Stimulated activated naive B cell treated with anti-CD40 and anti-IgM and Interleukin-4, amounts not matched to agents 10 μg/mL and 1 μg/mL and 100 μg/mL, for 72 hours (primary cell): ENCODE measurements around the gene CCDC85A.

Source experiments
- ATAC-seq, 2 donors: fragments of 150-1000 bp; cut with Tn5 transposase; replicated peaks; 2 replicates each; pipeline ENCODE4 v1.10.0; 2021; ENCODE audit warnings: moderate library complexity in 1 of 2
- DNase-seq: peaks from one replicate; pipeline ENCODE4 v3.0.0; 2021
- H3K27ac Mint-ChIP-seq: one replicate; pipeline ENCODE4 v1.8.0; 2022; ENCODE audit warnings: mild to moderate bottlenecking, mixed read lengths
- H3K27me3 Mint-ChIP-seq, 2 donors: one replicate each; pipeline ENCODE4 v1.8.0; 2022; ENCODE audit warnings: mixed read lengths in 2 of 2
- H3K36me3 Mint-ChIP-seq, 2 donors: one replicate each; pipeline ENCODE4 v1.8.0; 2022; ENCODE audit warnings: mixed read lengths in 2 of 2, mild to moderate bottlenecking in 1 of 2
- H3K4me1 Mint-ChIP-seq, 2 donors: one replicate each; pipeline ENCODE4 v1.8.0; 2022; ENCODE audit warnings: mixed read lengths in 2 of 2, mild to moderate bottlenecking in 1 of 2
- H3K4me3 Mint-ChIP-seq, 2 donors: one replicate each; pipeline ENCODE4 v1.8.0; 2022; ENCODE audit warnings: mild to moderate bottlenecking in 2 of 2, mixed read lengths in 2 of 2, moderate library complexity in 1 of 2
- H3K9me3 Mint-ChIP-seq, 2 donors: one replicate each; pipeline ENCODE4 v1.8.0; 2022; ENCODE audit warnings: mixed read lengths in 2 of 2, mild to moderate bottlenecking in 1 of 2

The CCDC85A gene

DNA sequence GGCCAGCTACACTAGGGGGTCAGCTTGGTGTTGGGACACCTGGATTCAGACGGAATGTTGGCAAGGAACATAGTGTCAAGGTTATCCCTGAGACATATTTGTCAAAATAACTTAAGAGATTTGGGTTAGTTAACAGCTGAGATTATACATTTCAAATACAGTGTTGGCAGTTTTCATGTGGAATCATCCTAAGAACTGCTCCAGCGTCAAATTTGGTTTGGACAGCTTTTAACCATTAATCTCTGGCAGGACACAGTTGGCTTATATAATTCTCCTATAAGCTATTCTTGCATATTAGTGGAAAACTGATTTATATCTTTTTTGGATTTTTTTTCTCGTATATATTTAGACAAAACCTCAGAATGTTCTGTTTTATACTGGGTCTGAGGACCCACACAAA lies 132.2 kb downstream of the CCDC85A start:
- no peaks in the 10 kb centered on the region for H3K36me3 Mint-ChIP-seq
- ATAC-seq: no peak
- H3K4me1 Mint-ChIP-seq: no peaks in the 10 kb centered on the region
- no peak overlapping the region for H3K27ac Mint-ChIP-seq
- no peaks in the 10 kb centered on the region for H3K9me3 Mint-ChIP-seq
- no peaks in the 10 kb centered on the region for H3K27me3 Mint-ChIP-seq
- DNase-seq: no peak
- H3K4me3 Mint-ChIP-seq: no peak overlapping the region

DNA sequence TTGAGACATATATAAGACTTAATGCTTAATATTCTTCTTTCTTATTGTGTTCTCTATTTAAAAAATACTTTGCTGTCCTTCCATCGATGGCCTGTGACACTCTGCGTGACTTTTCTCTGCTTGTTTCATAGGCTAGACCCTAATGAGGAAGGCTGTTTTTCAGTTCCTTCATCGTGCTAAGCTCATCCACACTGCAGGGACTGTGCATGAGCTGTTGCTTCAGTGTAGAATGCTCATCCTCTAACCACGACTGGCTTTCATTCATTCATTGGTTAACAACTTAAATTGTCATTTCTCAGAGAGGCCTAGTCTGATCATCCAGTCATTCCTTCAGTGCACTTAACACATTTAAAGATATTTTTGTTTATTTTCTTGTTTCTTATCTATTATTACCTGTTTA lies 134.4 kb downstream of the CCDC85A start:
- Mint-ChIP-seq H3K4me1 (no peaks in the 10 kb centered on the region), H3K36me3 (no peaks in the 10 kb centered on the region), H3K4me3 (no peak overlapping the region), H3K27ac (no peak overlapping the region), H3K9me3 (peaks cover 0 to 4% of the 10 kb centered on the region in 2 donors), H3K27me3 (no peaks in the 10 kb centered on the region)
- DNase-seq (no peak), ATAC-seq (no peak)

DNA sequence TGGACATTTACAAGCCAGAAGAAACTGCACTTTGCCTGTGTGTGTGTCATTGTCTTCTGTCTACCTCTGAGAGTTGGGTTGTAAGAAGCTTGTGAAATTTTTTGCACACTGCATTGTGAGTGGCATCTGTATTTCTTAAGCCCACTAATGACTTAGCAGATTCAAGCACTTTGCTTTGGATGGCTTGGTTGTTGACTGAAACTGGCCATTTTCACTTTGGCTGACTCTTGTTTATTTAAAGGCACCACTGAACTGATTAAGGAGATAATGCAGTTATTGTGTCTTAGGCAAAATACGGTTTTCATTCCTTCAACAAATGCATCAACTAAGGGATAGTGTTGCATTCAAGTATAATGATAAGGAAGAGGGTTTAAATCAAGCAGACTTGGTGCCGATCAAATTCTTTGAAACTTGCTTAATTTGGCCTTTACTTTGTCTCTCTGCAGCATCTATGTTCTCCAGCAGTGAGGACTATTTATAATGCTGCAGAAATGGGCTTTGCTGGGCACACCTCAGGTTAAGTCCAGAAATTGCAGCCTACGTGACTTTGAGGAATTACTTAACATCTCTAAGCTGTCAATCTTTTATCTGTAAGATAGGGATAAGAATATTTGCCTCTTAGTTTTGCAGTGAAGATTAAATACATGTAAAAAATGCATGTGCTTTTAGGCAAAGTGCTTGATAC lies 142.0 kb downstream of the CCDC85A start:
- Mint-ChIP-seq H3K4me1 (no peaks in the 10 kb centered on the region), H3K36me3 (no peaks in the 10 kb centered on the region), H3K27me3 (no peaks in the 10 kb centered on the region), H3K9me3 (peaks cover 0 to 4% of the 10 kb centered on the region in 2 donors), H3K4me3 (no peak overlapping the region), H3K27ac (no peak overlapping the region)
- no peak for DNase-seq
- no peak for ATAC-seq

DNA sequence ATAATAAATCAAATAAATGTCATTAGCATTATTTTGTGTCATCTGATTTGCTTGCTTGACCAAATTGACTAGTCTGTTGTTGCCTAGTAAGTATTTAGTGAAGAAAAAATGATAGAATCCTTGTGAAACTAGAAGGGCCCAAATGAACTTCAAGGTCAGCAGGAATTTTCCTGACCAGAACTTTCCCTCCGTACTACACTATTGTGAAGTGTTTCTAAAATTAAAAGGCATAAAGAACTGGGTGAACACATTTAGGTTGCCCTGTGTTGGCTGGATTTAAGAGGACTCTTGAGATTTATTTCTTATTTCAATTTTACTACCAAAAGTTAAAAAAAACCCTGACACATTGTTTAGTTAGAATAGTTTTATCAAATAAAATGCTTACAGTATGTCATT lies 142.6 kb downstream of the CCDC85A start:
- H3K27ac Mint-ChIP-seq: no peak overlapping the region
- ATAC-seq: no peak
- H3K4me3 Mint-ChIP-seq: no peak overlapping the region
- no peak for DNase-seq
- H3K36me3 Mint-ChIP-seq: no peaks in the 10 kb centered on the region
- peaks cover 0 to under 1% of the 10 kb centered on the region in 2 donors for H3K9me3 Mint-ChIP-seq
- H3K4me1 Mint-ChIP-seq: no peaks in the 10 kb centered on the region
- H3K27me3 Mint-ChIP-seq: no peaks in the 10 kb centered on the region

DNA sequence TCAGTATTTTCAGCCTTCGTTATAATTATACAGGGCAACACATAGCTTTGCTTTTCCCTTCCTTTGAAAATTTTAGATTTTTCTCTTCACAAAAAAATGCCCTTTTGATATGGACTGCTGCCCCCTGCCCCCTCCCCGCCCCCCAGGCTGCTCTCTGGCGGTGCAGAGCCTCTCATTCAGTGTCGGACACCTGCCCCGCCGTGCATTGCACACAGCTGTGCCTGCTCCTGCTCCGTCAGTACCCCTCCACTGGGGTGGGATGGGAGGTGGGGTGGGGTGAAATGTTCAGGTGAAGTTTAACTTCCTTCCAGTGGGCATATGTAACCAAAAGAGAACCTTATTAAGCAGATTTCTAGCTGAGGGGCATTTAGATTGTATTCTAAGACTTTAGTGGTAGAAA lies 148.0 kb downstream of the CCDC85A start:
- H3K27me3 Mint-ChIP-seq: no peaks in the 10 kb centered on the region

DNA sequence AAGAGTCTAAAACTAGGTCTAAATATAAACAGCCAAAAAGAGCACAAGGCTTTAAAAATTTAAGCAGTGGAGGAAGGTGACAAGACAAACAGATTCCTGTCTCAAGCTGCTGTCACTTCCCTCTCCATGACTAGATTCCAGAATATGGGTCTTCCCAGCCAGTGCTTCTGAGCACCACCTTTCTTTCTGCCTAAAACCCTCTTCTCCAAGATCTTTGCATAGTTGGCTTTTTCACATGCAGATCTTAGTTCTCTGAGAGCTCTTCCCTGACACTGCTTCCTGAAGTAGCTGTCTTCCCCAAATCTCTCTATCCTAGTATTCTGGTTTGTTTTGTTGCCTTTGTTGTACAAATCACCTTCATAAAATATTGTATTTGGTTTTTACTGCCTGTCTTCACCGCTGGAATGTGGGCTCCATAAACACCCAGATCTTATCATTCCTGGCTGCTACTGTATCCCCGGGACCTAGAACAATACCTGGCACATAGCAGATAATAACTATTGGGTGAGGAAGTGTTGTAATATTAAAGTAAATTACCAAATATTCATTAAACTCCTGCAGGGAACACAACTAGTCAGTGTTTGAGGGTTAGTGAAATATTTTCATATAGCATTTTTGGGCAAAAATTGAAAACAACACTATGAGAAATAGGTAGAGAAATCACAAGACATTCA lies 150.2 kb downstream of the CCDC85A start:
- Mint-ChIP-seq H3K27ac (no peak overlapping the region), H3K36me3 (no peaks in the 10 kb centered on the region), H3K27me3 (no peaks in the 10 kb centered on the region), H3K4me1 (no peaks in the 10 kb centered on the region), H3K4me3 (no peak overlapping the region), H3K9me3 (no peaks in the 10 kb centered on the region)
- ATAC-seq (no peak), DNase-seq (no peak)

More for the DNA sequence above, 148.0 kb downstream of the CCDC85A start:
- H3K4me3 Mint-ChIP-seq: no peak overlapping the region
- no peaks in the 10 kb centered on the region for H3K36me3 Mint-ChIP-seq
- no peaks in the 10 kb centered on the region for H3K4me1 Mint-ChIP-seq
- no peak overlapping the region for H3K27ac Mint-ChIP-seq
- H3K9me3 Mint-ChIP-seq: no peaks in the 10 kb centered on the region
- no peak for DNase-seq
- ATAC-seq: no peak

DNA sequence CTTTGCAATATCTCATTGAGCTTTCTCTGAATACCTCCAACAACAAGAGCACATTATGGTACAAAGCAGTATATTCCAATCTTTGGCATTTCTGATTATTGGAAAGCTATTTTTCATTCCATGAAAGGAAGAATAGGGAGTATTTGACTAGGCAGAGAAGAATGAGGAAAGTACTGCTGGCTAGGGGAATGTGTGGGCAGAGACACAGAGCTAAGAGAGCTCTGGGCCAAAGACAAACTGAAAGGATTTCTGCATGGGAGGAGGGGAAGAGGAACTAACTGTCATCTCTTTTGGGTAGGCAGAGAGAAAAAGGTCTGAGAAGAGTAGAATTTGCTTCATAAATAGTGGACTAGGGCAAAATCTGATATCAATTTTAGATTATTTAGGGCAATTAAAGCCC lies 150.8 kb downstream of the CCDC85A start:
- ATAC-seq: no peak

DNA sequence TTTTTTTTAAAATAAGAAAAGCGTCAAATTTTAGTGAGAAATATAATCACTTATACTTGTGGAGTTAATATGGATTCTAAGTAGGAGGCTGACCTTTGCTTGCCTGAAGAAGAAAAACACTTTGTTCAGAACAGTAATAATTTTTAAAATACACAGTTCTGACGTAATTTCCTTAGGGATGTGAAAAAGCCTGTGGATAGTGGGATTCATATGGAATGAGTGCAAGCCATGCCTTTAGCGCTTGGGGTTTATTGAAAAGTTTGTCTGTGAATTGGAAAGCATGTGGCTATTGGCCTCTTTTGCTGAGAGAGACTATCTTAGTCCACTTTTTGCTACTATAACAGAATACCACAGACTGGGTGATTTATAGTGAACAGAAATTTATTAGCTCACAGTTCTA lies 151.3 kb downstream of the CCDC85A start:
- no peak overlapping the region for H3K27ac Mint-ChIP-seq
- no peaks in the 10 kb centered on the region for H3K36me3 Mint-ChIP-seq
- no peaks in the 10 kb centered on the region for H3K27me3 Mint-ChIP-seq
- H3K9me3 Mint-ChIP-seq: no peaks in the 10 kb centered on the region
- H3K4me1 Mint-ChIP-seq: no peaks in the 10 kb centered on the region
- no peak overlapping the region for H3K4me3 Mint-ChIP-seq
- ATAC-seq (no peak), DNase-seq (no peak)

More for the DNA sequence above, 150.8 kb downstream of the CCDC85A start:
- no peaks in the 10 kb centered on the region for H3K9me3 Mint-ChIP-seq
- no peaks in the 10 kb centered on the region for H3K36me3 Mint-ChIP-seq
- no peak for DNase-seq
- no peak overlapping the region for H3K27ac Mint-ChIP-seq
- no peaks in the 10 kb centered on the region for H3K27me3 Mint-ChIP-seq
- no peaks in the 10 kb centered on the region for H3K4me1 Mint-ChIP-seq
- no peak overlapping the region for H3K4me3 Mint-ChIP-seq

DNA sequence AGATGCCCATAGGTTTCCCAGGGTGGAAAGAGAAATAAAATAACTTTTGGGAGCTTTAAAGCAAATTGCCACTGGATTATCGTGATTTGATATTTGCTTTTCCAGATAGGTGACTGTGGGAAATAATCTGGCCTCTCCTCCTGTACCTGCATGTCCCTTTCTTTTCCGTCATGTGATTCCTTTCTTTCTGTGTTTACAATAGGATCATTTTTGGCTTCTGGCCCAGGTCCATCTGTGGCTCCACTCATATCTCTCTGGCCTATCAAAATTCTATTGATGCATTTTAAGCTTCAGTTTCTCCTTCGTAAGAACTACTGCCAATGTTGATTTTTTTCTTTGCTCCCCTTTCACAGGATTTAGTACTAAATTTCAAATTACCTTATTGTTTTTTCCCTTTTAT lies 153.6 kb downstream of the CCDC85A start:
- no peaks in the 10 kb centered on the region for H3K9me3 Mint-ChIP-seq
- DNase-seq (no peak), ATAC-seq (no peak)
- H3K4me3 Mint-ChIP-seq: no peak overlapping the region
- H3K27ac Mint-ChIP-seq: no peak overlapping the region
- no peaks in the 10 kb centered on the region for H3K4me1 Mint-ChIP-seq
- no peaks in the 10 kb centered on the region for H3K36me3 Mint-ChIP-seq
- H3K27me3 Mint-ChIP-seq: no peaks in the 10 kb centered on the region

DNA sequence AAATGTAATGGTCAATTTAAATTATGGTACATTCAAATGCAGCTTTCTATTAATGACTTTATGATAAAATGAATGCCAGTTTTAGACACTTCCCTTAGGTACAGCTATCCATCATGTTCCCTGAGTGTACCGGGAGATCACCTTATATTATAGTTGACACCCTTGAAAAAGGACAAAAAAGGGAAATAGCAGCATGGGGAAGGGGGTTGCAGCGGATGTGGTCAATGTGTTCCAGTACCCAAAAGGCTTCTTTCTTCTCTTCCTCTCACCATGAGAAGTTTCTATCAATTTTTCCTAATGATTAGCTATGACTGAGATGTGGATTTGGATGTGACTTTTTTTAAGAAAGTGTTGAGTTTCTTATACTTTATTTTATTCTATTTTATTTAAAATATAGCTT lies 154.4 kb downstream of the CCDC85A start:
- no peaks in the 10 kb centered on the region for H3K36me3 Mint-ChIP-seq
- no peak overlapping the region for H3K27ac Mint-ChIP-seq
- H3K4me3 Mint-ChIP-seq: no peak overlapping the region
- no peaks in the 10 kb centered on the region for H3K9me3 Mint-ChIP-seq
- H3K4me1 Mint-ChIP-seq: no peaks in the 10 kb centered on the region
- H3K27me3 Mint-ChIP-seq: no peaks in the 10 kb centered on the region
- DNase-seq (no peak), ATAC-seq (no peak)

DNA sequence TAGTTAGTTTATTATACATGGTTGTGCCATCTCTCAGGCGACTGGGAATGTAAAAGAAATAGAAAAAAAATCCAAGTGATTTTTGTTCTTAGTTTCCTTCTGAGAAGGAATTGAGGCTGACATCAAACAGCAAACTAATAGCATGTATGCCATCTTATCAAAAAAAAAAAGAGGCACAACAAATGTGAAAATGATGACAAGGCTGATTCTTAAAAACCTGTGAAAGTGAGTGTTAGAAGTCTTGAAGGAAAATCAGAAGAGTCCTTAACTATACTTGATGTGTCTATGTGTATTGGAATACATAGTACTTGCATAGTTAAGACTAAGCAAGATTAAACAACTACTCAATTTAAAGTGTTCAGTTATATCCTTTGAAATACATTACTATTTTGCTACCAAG lies 161.0 kb downstream of the CCDC85A start:
- ATAC-seq (no peak), DNase-seq (no peak)
- no peaks in the 10 kb centered on the region for H3K27me3 Mint-ChIP-seq
- H3K27ac Mint-ChIP-seq: no peak overlapping the region
- H3K36me3 Mint-ChIP-seq: no peaks in the 10 kb centered on the region
- H3K9me3 Mint-ChIP-seq: no peaks in the 10 kb centered on the region
- H3K4me3 Mint-ChIP-seq: no peak overlapping the region
- H3K4me1 Mint-ChIP-seq: no peaks in the 10 kb centered on the region

DNA sequence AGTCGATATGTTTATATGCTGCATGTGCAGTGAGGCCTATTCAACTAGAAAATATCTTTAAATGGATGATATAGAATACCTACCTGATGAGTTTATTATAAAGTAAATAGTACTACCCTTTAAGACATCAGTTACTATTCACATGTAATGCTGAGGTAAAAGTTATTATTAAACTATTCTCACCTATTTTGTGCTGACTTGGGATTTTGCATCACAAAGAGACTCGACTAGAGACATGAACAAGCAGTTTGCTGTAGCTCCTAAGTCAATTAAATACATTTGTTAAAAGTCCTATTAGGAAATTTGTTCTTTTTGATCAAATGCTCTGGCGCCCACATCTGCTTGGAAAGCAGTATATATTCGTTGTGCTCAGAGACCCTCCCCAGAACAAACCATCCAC lies 164.1 kb downstream of the CCDC85A start:
- Mint-ChIP-seq H3K27me3 (no peaks in the 10 kb centered on the region), H3K27ac (no peak overlapping the region), H3K36me3 (no peaks in the 10 kb centered on the region), H3K4me1 (no peaks in the 10 kb centered on the region), H3K4me3 (no peak overlapping the region), H3K9me3 (no peaks in the 10 kb centered on the region)
- ATAC-seq: no peak
- no peak for DNase-seq

DNA sequence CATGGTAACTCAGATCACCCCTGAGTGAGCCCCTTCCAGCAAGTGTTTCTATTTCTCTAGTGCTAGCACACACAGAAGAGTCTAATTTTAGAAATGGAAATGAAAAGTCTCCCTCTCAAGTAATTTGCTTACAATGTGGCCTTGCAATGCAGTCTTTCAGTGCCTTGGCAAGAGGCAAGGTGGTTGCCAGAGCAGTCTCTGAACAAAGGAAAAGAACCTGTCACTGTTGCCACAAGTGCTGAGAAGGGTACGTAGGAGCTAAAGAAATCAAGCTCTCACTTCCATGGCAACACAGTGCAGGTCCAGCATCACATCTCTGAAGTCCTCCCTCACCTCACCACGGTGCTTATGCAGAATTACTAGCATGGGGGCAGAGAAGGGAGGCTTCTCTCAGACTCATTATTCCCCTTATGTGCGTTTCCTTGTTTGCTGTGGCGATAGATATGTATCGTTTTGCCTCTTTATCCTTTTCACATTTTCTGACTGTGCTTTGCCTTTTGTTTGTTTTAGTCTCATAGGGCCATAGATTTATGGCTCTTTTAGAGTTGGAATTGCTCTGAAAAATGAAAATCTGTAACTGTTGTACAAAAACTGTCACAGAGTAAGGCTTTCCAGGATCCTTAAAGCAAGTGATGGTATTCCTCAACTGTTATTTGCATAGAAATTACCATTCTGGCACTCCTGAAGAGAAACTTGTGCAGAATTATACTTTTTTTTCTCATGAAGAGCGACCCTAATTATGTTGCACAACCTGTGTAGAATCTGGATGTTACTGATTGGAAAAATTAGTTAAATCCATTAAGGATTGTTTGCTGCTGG lies 164.8 kb downstream of the CCDC85A start:
- H3K9me3 Mint-ChIP-seq: no peaks in the 10 kb centered on the region
- H3K27me3 Mint-ChIP-seq: no peaks in the 10 kb centered on the region
- no peaks in the 10 kb centered on the region for H3K36me3 Mint-ChIP-seq
- no peak for DNase-seq
- H3K4me3 Mint-ChIP-seq: no peak overlapping the region
- peak in 1 of 2 donors; percentile 27 for ATAC-seq
- H3K27ac Mint-ChIP-seq: no peak overlapping the region
- no peaks in the 10 kb centered on the region for H3K4me1 Mint-ChIP-seq

DNA sequence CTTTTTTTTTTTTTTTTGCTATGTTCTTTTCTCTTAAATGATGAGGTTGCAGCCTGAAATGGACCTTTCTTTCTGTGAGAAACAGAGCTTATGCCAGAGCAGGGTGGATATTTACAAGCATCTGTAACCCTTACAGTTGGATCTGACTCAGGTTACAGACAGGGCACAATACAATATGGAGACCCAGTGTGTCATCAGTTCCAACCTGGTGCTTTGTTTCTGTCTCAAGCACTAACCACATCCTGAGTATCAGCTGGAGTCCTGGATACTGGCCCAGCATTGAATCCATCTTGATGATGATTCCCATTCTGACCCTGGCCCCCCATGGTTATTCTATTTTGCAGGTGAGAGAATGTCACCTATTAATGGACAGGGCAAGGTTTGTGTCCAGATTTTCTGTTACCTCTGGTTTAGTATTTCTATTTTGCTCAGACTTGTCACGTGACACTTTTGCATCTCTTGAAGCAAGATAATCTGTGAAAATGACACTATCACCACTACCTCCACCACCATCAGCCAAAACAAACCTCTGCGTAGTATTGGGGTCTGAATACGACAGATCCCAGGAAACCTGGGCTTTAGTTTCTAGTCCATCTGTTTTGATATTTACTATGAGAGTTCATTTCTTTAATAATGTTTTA lies 174.0 kb downstream of the CCDC85A start:
- DNase-seq (no peak), ATAC-seq (no peak)
- Mint-ChIP-seq H3K27ac (no peak overlapping the region), H3K36me3 (no peaks in the 10 kb centered on the region), H3K4me3 (no peak overlapping the region), H3K9me3 (peaks cover 7 to 9% of the 10 kb centered on the region in 2 donors), H3K4me1 (no peaks in the 10 kb centered on the region), H3K27me3 (no peaks in the 10 kb centered on the region)
